ENCODE results near the gene DLK1.

- TF ChIP-seq POLR2A (IDR thresholded peaks at IDR 0.05; ENCODE audit: low read length) (no peak), GATA1 (IDR thresholded peaks at IDR 0.05; ENCODE audit: low read depth, low read length) (no peak)
Observed at GRCh38 chr14:100710391-100710790, 16.3 kb upstream of the DLK1 start.
